Activated CD8-positive, alpha-beta memory T cell treated with anti-CD3 and anti-CD28 coated beads, Interleukin-2, amount 10 ng/mL, durations not matched to agents 7 days and 5 days (primary cell): Measurements from ENCODE around the gene PLXDC1. TPM values are rescaled to one million over a fixed set of nuclear protein-coding genes. Genes with fewer than 3 reads are reported as not detected.
"Not testable (repeated sequence)": the region's sequence is repeated elsewhere in the genome, so short reads cannot be mapped to it uniquely, and the experiment has no call there.

Experiments used
- ATAC-seq: fragments of 150-1000 bp; cut with Tn5 transposase; one replicate; pipeline ENCODE4 v1.10.0; 2021; ENCODE audit warnings: moderate library complexity
- CTCF ChIA-PET: fragments of 350-600 bp; sonication (Branson Sonifier 250); formaldehyde crosslinking; loops from one replicate; lab custom pipeline; 2021; ENCODE audit warnings: antibody characterized with exemption; lab: Charles Lee
- DNase-seq: peaks from one replicate; pipeline ENCODE4 v3.0.0-alpha.2; 2020
- H3K27ac Mint-ChIP-seq: one replicate; pipeline ENCODE4 v1.8.0; 2021; ENCODE audit warnings: mild to moderate bottlenecking, mixed read lengths
- H3K27me3 Mint-ChIP-seq: one replicate; pipeline ENCODE4 v1.8.0; 2021; ENCODE audit warnings: mixed read lengths
- H3K36me3 Mint-ChIP-seq: one replicate; pipeline ENCODE4 v1.8.0; 2021; ENCODE audit warnings: mild to moderate bottlenecking, mixed read lengths
- H3K4me1 Mint-ChIP-seq: one replicate; pipeline ENCODE4 v1.8.0; 2021; ENCODE audit warnings: mixed read lengths
- H3K4me3 Mint-ChIP-seq: one replicate; pipeline ENCODE4 v1.8.0; 2021; ENCODE audit warnings: mild to moderate bottlenecking, moderate library complexity, mixed read lengths
- H3K9me3 Mint-ChIP-seq: one replicate; pipeline ENCODE4 v1.8.0; 2022; ENCODE audit warnings: low read depth, mixed read lengths
- total RNA-seq, 2 experiments: library from RNA; stranded (reverse); gene quantifications; one replicate each; pipeline ENCODE4 v1.2.3, GENCODE V29; 2021

PLXDC1 gene
- total RNA-seq, 2 experiments from 2014 or later = 1.2 to 9.0 TPM

DNA sequence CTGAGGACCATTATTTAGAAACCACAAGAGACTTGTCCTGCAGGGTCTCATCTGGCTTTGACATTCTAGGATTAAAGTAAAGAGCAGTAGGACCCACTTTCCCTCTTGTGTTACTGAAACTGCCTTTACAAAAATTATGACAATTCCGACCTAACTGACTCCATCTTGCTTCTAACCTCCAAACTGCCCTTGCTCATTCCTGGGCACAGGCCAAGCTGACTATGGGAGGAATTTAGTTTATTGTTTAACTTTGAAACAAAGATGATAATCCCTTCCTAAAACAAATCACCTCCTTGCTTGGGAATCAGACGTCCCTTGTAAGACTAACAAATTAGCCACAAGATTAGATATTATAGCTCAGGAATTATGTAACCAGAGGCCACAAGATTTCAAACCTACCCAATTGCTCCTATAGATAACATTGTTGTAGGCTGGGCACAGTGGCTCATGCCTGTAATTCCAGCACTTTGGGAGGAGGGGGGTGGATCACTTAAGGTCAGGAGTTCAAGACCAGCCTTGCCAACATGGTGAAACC, 97.3 kb downstream of the PLXDC1 start:
- Mint-ChIP-seq H3K27me3 (peaks cover 25% of the 10 kb centered on the region), H3K9me3 (no peaks in the 10 kb centered on the region), H3K27ac (no peak overlapping the region), H3K4me3 (no peak overlapping the region), H3K36me3 (no peaks in the 10 kb centered on the region), H3K4me1 (peaks cover 14% of the 10 kb centered on the region)
- no peak for DNase-seq
- ATAC-seq = no peak
- CTCF ChIA-PET = interaction anchor here (1.0 to 3.6 kb wide), 4 partner anchors 9 to 110 kb away, joined by 3 to 11 read pairs (median 5); no protein-coding TSS in a partner anchor

DNA sequence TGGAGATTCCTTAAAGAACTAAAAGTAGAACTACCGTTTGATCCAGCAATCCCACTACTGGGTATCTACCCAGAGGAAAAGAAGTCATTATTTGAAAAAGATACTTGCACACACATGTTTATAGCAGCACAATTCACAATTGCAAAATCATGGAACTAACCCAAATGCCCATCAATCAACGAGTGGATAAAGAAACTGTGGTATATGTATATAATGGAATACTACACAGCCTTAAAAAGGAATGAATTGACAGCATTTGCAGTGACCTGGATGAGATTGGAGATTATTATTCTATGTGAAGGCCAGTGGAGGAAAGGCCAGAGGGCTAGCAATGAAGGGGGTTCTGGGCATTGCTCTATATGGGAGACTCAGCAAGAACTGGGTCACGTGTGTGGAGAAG, 99.0 kb downstream of the PLXDC1 start:
- DNase-seq, H3K9me3 Mint-ChIP-seq, H3K27ac Mint-ChIP-seq, ATAC-seq, CTCF ChIA-PET, H3K4me3 Mint-ChIP-seq, H3K4me1 Mint-ChIP-seq: not testable (repeated sequence)
- Mint-ChIP-seq H3K27me3 (peaks cover 25% of the 10 kb centered on the region), H3K36me3 (peaks cover 10% of the 10 kb centered on the region)

DNA sequence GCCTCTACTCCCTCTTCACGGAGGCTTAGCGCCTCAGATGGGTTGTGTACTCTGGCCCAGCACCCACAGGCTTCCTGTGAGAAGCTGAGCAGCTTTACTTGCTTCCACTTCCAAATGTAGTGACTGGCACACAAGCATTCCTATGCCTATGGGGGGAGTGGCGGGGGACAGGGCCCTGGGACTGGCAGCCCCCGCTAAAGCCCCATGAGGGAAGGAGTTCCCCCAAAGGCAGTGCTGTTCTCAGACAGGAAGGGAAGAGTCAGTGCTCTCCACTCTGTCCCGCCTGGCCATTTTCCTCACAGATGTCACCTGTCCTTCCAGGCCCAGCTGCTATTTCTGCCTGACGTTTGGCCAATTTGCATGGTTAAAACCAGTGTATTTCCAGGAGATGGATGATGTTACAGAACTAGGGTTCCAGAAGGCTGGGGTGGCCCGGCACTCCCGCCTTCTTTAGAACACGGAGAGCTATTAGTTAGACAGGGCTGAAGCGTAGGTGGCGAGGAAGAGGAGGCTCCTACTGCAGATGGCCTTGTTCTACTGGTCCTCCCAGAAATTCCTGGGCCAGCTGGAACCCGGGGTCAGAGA, 100.3 kb downstream of the PLXDC1 start:
- ATAC-seq (no peak), DNase-seq (no peak)
- H3K4me1 Mint-ChIP-seq = peaks cover 3% of the 10 kb centered on the region
- peaks cover 19% of the 10 kb centered on the region for H3K36me3 Mint-ChIP-seq
- H3K27ac Mint-ChIP-seq = no peak overlapping the region
- CTCF ChIA-PET = no interaction called here
- H3K27me3 Mint-ChIP-seq = peaks cover 25% of the 10 kb centered on the region
- no peak overlapping the region for H3K4me3 Mint-ChIP-seq
- peaks cover 13% of the 10 kb centered on the region for H3K9me3 Mint-ChIP-seq

DNA sequence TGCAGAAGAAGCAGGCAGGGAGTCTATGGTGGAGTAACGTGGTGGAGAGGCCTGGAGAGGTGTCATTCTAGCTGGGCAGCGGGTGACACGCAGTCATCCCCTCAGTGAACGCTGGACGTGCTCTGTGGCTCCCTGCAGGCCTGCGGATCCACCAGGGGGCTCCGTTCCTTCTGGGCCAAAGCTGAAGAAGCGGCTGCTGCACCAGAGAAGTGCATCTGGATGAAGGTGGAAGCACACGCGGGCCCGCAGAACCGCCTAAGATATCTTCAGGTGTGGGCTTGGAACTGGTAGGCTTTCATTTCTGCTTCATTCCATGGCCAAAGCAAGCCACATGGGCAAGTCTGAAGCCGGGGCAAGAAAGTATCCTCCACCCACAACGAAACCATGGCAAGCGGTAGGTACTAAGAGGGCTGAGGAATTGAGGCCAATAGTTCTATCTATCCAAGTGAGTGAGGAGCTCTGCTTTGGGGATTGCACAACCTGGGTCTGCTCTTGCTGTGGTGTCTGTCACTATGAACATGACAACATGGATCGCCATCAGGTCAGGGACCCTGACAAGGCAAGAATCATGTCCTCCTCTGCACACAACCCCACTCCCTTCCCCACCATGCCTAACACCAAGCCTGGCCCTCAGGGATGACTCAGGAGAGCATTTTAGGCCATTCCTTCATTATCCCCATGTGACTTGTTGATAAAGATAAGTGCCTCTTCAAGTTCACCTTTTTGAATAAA, 105.3 kb downstream of the PLXDC1 start:
- DNase-seq (no peak), ATAC-seq (no peak)
- Mint-ChIP-seq H3K27me3 (peaks cover 15% of the 10 kb centered on the region), H3K36me3 (peaks cover 25% of the 10 kb centered on the region), H3K4me3 (no peak overlapping the region), H3K27ac (peak overlapping the region; percentile 81), H3K4me1 (peaks cover 3% of the 10 kb centered on the region), H3K9me3 (peaks cover 13% of the 10 kb centered on the region)
- CTCF ChIA-PET = interaction anchor here (1.1 to 1.4 kb wide), 2 partner anchors 14 to 50 kb away, joined by 3 to 4 read pairs; no protein-coding TSS in a partner anchor

DNA sequence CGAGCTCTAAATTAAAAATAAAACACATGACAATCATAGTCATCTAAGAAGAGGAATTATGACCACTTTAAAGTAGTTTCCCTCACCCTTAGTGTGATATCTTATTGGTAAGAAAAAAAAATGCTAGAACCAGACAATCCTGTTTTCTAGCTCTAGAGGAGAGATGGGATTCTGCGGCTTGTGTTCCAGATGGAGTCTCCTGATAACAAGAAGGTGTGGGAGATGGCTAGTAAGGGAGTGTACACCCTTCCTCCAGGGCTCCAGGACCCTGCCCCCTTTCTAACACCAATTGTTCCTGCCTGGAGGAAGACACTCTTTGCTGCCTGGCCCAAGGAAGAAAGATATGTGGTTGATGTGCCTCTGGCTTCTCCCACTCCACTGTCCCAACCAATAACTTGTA, 115.4 kb downstream of the PLXDC1 start:
- ATAC-seq (no peak), DNase-seq (no peak)
- Mint-ChIP-seq H3K27me3 (peaks cover 37% of the 10 kb centered on the region), H3K4me3 (no peak overlapping the region), H3K27ac (no peak overlapping the region), H3K36me3 (no peaks in the 10 kb centered on the region), H3K9me3 (no peaks in the 10 kb centered on the region), H3K4me1 (no peaks in the 10 kb centered on the region)
- CTCF ChIA-PET = no interaction called here

DNA sequence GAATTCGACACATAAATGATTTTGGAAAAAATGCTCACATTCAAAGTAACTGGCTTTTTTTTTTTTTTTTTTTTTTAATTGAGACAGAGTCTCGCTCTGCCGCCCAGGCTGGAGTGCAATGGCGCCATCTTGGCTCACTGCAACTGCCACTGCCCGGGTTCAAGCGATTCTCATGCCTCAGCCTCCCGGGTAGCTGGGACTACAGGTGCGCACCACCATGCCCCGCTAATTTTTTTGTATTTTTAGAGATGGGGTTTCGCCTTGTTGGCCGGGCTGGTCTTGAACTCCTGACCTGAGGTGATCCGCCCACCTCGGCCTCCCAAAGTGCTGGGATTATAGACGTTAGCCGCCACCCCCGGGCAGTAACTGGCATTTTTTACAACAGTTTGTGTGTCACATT, 115.9 kb downstream of the PLXDC1 start:
- H3K27ac Mint-ChIP-seq, ATAC-seq, CTCF ChIA-PET, H3K36me3 Mint-ChIP-seq, H3K4me1 Mint-ChIP-seq, DNase-seq, H3K9me3 Mint-ChIP-seq, H3K4me3 Mint-ChIP-seq: not testable (repeated sequence)
- peaks cover 33% of the 10 kb centered on the region for H3K27me3 Mint-ChIP-seq

DNA sequence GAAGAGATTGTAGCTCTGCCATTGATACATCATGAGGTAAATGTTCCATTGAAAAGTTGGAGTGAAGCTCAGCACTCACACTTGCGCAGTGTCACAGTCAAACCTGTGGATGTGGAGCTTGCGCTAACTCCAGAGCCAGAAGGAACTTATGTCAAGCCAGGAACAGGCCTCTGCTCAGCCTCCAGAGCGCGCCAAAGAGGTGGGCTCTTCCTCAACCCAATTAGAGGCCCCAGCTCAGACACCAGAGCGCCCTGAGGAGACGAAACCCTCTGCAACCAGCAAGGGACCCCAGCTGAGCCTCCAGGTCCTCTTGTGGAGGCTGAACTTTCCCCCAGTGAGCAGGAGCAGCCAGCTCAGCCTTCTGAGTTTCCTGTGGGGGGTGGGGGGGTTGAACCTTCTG, 122.7 kb downstream of the PLXDC1 start:
- Mint-ChIP-seq H3K4me3 (no peak overlapping the region), H3K27me3 (peaks cover 41% of the 10 kb centered on the region), H3K36me3 (no peaks in the 10 kb centered on the region), H3K4me1 (peaks cover 4% of the 10 kb centered on the region), H3K9me3 (no peaks in the 10 kb centered on the region), H3K27ac (no peak overlapping the region)
- CTCF ChIA-PET = interaction anchor here (0.8 to 1.5 kb wide), 4 partner anchors 11 to 146 kb away, joined by 3 to 4 read pairs (median 3); no protein-coding TSS in a partner anchor
- ATAC-seq = no peak
- DNase-seq = no peak

DNA sequence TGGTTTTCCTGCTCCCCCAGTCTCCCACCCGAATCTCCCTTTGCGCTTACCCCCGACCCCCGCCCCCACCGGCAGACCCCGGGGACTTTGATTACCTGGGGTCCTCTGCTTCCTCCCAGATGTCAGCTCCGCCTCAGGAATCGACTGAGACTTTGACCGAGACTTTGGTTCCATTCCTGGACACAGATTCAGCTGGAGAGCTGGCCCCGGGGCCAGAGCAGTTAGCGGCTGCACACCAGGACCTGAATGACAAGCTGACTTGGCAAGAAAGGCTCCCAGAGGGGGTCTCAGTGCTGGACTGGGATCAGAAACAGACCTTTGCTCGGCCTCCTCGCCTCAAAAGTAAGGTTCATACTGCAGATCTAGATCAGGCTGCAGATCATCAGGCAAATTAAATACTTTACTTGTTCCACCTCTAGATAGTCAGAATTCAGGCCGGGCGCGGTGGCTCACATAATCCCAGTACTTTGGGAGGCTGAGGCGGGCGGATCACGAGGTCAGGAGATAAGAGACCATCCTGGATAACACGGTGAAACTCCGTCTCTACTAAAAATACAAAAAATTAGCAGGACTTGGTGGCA, 123.9 kb downstream of the PLXDC1 start:
- CTCF ChIA-PET = no interaction called here
- no peak overlapping the region for H3K27ac Mint-ChIP-seq
- peaks cover 4% of the 10 kb centered on the region for H3K4me1 Mint-ChIP-seq
- H3K9me3 Mint-ChIP-seq = no peaks in the 10 kb centered on the region
- ATAC-seq (no peak), DNase-seq (no peak)
- H3K4me3 Mint-ChIP-seq = no peak overlapping the region
- H3K27me3 Mint-ChIP-seq = peaks cover 36% of the 10 kb centered on the region
- no peaks in the 10 kb centered on the region for H3K36me3 Mint-ChIP-seq

DNA sequence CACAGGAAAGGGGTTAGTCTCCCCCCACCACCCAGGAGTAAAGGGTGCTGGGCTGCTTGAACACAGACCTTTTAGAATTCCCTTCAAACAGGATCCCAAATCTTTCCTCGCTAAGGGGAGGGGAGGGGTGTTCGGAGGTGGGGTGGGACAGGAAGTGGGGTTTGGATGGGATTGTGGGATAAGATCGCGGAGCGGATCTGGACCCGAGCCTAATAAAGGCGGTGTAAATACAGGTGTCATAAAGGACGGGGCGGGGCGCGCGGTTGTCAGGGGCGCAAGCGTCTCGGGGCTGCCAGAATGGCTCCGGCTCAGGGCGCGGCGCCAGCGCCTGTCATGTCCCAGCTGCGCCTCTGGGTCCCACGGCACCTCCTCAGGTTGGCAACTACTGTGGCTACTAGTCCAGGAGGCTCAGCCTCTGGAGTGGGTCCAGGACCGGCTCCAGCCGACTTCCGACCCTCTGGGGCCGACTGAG, 124.4 kb downstream of the PLXDC1 start:
- CTCF ChIA-PET = no interaction called here
- H3K36me3 Mint-ChIP-seq = no peaks in the 10 kb centered on the region
- peaks cover 36% of the 10 kb centered on the region for H3K27me3 Mint-ChIP-seq
- DNase-seq = no peak
- H3K9me3 Mint-ChIP-seq = no peaks in the 10 kb centered on the region
- ATAC-seq = peak; percentile 64
- H3K27ac Mint-ChIP-seq = no peak overlapping the region
- peaks cover 4% of the 10 kb centered on the region for H3K4me1 Mint-ChIP-seq
- H3K4me3 Mint-ChIP-seq = no peak overlapping the region

DNA sequence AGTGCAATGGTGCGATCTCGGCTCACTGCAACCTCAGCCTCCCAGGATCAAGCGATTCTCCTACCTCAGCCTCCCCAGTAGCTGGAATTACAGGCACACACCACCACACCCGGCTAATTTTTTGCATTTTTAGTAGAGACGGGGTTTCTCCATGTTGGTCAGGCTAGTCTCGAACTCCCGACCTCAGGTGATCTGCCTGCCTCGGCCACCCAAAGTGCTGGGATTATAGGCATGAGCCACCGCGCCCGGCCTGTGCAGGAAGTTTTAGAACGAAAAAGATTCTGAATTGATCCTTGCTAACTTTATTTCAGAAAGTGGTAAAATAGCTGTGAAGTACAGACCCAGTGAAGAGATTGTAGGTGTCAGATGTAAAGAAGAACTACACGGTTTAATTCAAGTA, 125.1 kb downstream of the PLXDC1 start:
- H3K4me1 Mint-ChIP-seq, ATAC-seq, H3K36me3 Mint-ChIP-seq, H3K27ac Mint-ChIP-seq, H3K4me3 Mint-ChIP-seq, DNase-seq, CTCF ChIA-PET, H3K9me3 Mint-ChIP-seq: not testable (repeated sequence)
- peaks cover 33% of the 10 kb centered on the region for H3K27me3 Mint-ChIP-seq

DNA sequence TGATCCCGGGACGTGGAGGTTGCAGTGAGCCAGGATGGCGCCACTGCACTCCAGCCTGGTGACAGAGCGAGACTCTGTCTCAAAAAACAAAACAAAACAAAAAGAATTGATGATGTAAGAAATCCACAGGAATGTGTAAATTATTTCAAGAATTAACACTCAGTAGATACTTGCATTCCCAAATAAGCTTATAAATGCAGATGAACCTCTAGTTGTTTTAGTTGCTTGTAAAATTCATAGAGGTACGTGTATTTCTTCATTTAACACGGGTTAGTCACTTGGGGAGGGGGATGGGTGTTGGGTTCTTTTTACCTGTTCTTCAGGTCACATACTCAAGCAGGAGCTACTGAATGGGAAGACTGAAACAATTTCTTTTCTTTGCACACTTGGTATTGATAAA, 128.5 kb downstream of the PLXDC1 start:
- DNase-seq (no peak), ATAC-seq (no peak)
- H3K4me3 Mint-ChIP-seq = no peak overlapping the region
- H3K4me1 Mint-ChIP-seq = peaks cover 12% of the 10 kb centered on the region
- CTCF ChIA-PET = no interaction called here
- H3K9me3 Mint-ChIP-seq = no peaks in the 10 kb centered on the region
- H3K36me3 Mint-ChIP-seq = no peaks in the 10 kb centered on the region
- H3K27ac Mint-ChIP-seq = no peak overlapping the region
- peaks cover 29% of the 10 kb centered on the region for H3K27me3 Mint-ChIP-seq

DNA sequence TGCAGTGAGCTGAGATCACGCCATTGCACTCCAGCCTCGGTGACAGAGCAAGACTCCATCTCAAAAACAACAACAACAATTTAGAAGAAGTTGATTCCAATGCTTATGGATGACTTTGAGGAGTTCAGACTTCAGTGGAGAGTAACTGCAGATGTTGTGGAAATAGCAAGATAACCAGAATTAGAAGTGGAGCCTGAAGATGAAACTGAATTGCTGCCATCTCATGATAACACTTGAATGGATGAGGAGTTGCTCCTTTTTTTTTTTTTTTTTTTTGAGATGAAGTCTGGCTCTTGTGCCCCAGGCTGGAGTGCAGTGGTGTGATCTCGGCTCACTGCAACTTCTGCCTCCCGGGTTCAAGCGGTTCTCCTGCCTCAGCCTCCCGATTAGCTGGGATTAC, 131.4 kb downstream of the PLXDC1 start:
- H3K27ac Mint-ChIP-seq, DNase-seq, H3K36me3 Mint-ChIP-seq, ATAC-seq, H3K27me3 Mint-ChIP-seq, CTCF ChIA-PET, H3K9me3 Mint-ChIP-seq, H3K4me3 Mint-ChIP-seq: not testable (repeated sequence)
- H3K4me1 Mint-ChIP-seq = peaks cover 17% of the 10 kb centered on the region

DNA sequence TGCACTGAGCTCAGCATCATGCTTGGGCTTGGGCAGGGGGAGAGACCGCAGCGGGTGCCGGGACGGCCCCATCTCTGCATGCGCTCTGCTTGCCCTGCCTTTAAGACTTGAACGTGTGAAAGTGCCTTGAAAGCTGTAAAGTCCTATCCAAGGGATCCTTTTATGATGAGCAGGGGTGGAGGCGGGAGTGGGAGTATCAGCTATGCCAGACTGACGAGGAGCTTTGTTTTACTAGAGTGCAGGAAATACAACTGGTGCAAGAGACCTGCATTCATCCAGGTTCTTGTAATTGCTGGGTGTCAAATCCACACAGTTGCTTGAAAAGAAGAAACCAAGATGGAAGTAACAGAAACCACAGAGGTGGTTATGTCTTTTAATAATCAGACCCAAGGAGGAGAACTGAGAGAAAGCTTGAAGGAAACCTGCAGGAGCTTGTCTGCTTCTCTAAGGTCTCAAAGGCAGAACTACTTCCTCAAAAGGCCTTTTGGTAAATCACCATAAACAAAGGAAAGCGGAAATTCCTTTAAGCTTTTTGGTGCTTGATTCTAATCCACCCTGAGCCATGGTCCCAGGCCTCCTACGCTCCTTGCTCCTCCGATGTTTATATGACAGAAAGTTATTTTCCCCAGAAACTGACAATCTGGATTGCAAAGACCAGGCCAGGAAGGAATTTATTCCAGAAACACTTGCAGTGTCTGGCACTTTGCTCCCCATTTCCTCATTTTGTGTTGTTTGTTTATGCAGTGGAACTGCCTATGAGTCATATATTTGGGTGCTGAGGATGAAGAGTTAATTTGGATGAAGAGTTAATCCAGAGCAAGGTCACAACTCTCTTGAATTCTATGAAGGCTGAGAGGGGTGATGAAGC, 132.9 kb downstream of the PLXDC1 start:
- H3K4me1 Mint-ChIP-seq = peaks cover 17% of the 10 kb centered on the region
- CTCF ChIA-PET = interaction anchor here (1.0 to 1.5 kb wide), 4 partner anchors 10 to 156 kb away, joined by 4 to 5 read pairs (median 4); no protein-coding TSS in a partner anchor
- no peaks in the 10 kb centered on the region for H3K9me3 Mint-ChIP-seq
- DNase-seq (no peak), ATAC-seq (no peak)
- peaks cover 5% of the 10 kb centered on the region for H3K27me3 Mint-ChIP-seq
- H3K27ac Mint-ChIP-seq = no peak overlapping the region
- H3K4me3 Mint-ChIP-seq = no peak overlapping the region
- no peaks in the 10 kb centered on the region for H3K36me3 Mint-ChIP-seq
